GM10266 (cell line): ENCODE results near the gene ZNF385B.

Experiments used
- DNase-seq: peaks from one replicate; pipeline ENCODE4 v3.0.0; 2012; ENCODE audit errors: extremely low spot score
- TF ChIP-seq, protein P1 (sequence below): IDR thresholded peaks from 2 replicates; pipeline ENCODE4 v1.5.1; 2012; ENCODE audit warnings: mild to moderate bottlenecking, low read depth; ENCODE audit not compliant: control insufficient read depth, insufficient read depth; ENCODE audit errors: missing control alignments

Gene ZNF385B

DNA sequence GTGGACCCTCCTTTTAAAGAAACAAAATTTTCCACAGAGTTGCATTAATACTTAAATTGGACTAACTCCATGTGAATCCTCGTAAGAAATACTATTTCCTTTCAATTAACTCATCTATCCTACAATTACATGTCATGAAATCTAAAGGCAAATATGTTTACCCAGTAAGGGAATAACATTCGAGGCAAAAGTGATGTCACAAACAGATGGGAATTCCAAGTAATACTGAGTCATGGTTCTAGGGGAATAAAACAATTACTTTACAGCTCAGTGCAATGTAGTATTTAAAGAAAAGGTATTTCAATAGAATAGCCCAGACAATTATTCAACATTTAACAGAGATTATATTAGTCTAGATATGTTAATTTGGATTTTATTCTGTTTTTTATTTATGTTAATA, 205.8 kb downstream of the ZNF385B start:
- no peak for DNase-seq
- TF ChIP-seq, protein P1, sequence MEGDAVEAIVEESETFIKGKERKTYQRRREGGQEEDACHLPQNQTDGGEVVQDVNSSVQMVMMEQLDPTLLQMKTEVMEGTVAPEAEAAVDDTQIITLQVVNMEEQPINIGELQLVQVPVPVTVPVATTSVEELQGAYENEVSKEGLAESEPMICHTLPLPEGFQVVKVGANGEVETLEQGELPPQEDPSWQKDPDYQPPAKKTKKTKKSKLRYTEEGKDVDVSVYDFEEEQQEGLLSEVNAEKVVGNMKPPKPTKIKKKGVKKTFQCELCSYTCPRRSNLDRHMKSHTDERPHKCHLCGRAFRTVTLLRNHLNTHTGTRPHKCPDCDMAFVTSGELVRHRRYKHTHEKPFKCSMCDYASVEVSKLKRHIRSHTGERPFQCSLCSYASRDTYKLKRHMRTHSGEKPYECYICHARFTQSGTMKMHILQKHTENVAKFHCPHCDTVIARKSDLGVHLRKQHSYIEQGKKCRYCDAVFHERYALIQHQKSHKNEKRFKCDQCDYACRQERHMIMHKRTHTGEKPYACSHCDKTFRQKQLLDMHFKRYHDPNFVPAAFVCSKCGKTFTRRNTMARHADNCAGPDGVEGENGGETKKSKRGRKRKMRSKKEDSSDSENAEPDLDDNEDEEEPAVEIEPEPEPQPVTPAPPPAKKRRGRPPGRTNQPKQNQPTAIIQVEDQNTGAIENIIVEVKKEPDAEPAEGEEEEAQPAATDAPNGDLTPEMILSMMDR, result no peak

DNA sequence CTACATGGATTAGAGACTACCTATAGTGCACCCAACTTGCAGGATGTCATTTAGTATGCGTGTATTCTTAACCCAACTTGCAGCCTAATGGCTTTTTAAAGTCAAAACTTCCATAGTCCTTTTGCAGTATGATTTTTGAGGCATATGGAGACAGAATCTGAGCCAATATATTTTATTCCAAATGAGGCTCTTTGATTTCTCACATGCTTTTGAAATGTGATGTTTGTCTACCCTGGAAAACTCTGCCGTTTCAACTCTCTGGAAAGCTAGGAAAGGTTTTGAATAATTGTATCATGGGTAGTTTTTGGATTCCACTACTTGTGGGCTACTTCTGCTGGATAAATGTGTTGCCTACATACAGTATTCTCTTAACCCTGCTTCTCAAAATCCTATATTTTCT, 206.6 kb downstream of the ZNF385B start:
- no peak for DNase-seq
- TF ChIP-seq, protein P1, result no peak

DNA sequence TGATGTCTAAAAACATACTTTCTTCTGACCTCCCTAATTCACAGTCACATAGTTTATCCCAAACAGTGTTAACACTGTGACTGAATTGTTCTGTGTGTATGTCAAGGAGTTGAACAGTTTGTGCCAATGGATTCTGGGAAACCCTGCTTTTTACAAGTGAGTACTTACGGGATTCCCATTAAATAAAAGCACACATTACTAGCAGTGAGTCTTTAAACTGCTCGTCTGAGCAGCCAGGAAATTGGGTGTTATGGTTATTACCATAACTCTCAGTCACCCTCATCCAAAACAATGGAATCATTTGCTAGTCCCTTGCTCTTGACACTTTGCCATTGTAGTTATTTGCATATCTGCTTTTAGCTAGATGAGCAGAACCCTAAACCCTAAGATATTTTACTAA, 209.1 kb downstream of the ZNF385B start:
- TF ChIP-seq, protein P1, result no peak
- no peak for DNase-seq

DNA sequence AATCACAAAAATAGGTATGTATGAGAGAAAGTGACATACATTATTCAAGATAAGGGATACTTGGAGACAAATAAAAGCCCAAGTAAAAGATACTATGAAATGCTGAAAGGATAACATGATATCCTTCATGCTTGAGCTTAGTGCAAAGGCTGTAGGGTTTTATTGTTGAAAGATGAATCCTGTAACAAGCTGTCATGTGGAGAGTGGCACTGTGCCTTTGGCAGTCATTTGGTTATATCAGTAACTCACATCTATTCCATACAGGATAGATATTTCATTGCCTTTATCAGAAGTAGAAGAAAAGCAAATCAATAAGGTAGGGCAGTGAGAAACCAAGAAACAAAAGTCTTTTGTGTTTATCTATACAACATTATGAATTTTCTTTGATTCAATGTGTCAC, 211.0 kb downstream of the ZNF385B start:
- no peak for DNase-seq
- TF ChIP-seq, protein P1, result no peak

DNA sequence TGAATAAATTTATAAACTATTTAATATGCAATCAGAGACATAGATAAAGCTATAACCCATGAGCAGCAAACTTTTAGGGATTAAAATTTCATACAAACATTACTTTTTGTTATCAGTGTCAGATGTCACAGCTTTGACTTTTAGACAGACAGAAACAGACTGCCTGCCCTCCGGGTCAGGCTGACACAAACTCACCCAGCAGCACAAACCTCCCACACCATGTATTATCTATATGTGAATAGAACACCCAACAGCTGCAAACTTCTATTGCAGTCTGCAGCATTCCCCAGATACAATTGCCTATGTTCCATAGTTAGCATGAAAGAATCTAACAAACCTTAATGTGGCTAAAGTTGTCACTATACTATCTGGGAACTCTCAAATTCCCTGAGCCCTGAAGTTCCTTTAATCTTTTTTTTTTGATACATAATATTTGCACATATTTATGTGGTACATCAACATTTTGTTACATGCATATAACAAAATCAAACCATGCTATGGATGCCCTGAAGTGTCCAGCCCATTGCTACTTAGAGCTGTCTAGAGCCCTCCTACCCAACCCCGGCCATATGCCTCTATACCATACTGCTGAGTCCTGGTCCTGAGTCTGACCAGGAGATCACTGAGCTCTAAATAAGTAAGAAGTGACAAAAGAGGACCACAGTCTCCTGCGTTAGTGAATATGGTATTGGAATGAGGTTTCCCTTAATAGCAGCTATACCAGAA, 214.4 kb downstream of the ZNF385B start:
- DNase-seq, result no peak
- TF ChIP-seq, protein P1, result no peak

DNA sequence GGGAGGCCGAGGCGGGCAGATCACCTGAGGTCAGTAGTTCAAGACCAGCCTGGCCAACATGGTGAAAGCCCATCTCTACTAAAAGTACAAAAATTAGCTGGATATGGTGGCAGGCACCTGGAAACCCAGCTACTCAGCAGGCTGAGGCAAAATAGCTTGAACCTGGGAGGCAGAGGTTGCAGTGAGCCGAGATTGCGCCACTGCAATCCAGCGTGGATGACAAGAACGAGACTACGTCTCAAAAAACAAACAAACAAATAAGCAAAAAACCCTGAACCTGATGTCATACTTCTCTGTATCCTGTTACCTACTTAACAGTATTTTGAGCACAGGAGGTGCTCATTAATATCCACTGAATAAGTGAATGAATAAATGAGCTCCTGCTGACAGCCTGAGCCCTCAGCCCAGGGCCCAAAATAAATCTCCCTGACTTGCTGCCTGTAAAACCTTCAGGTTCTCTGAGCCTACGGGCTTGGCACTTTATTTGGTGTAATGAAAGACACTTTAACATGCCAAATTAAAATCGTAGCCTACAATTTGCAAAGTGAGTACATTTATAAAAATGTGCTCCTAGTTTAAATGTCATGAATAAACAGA, 215.1 kb downstream of the ZNF385B start:
- TF ChIP-seq, protein P1, result no peak
- DNase-seq, result no peak

DNA sequence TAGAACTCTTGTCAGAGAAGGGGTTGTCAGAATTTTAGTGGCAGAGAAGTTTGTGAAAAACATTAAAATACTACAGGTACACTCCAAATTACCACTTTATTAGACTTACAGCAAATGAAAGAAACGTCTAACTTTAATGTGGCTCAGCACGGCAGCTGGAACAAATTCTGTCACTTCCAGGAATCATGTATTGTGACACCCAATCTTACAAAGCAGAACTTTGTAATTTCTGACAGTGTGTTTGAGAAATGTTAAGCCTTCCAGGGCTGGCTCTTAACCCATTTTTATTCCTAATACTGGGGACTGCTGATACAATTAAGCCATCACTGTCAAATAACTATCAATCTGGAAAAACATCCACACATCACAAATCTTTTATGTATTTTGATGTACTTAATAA, 216.4 kb downstream of the ZNF385B start:
- no peak for DNase-seq
- TF ChIP-seq, protein P1, result no peak
